8988T (cell line): ENCODE data around the gene CENPN.

Experiments
- DNase-seq: peaks from one replicate; pipeline ENCODE4 v3.0.0; 2011

Gene CENPN

GRCh38 chr16:81035975-81036750, 29.1 kb downstream of the CENPN start:
- peak; percentile 68 for DNase-seq

GRCh38 chr16:81036751-81037350, 29.8 kb downstream of the CENPN start:
- DNase-seq: peak; percentile 24

GRCh38 chr16:81040131-81040530, 33.1 kb downstream of the CENPN start:
- DNase-seq: no peak

GRCh38 chr16:81040842-81041241, 33.8 kb downstream of the CENPN start:
- no peak for DNase-seq

GRCh38 chr16:81041696-81042095, 34.7 kb downstream of the CENPN start:
- no peak for DNase-seq

- no peak for DNase-seq
Observed at GRCh38 chr16:81042821-81043220, 35.8 kb downstream of the CENPN start.

GRCh38 chr16:81053761-81054160, 46.7 kb downstream of the CENPN start:
- no peak for DNase-seq

GRCh38 chr16:81060576-81061306, 53.7 kb downstream of the CENPN start:
- DNase-seq: no peak

GRCh38 chr16:81061307-81061640, 54.3 kb downstream of the CENPN start:
- DNase-seq: no peak

- DNase-seq: no peak
Observed at GRCh38 chr16:81061871-81062608, 55.0 kb downstream of the CENPN start.

GRCh38 chr16:81066681-81067080, 59.7 kb downstream of the CENPN start:
- DNase-seq: no peak

GRCh38 chr16:81067166-81067565, 60.2 kb downstream of the CENPN start:
- no peak for DNase-seq

GRCh38 chr16:81069063-81069462, 62.0 kb downstream of the CENPN start:
- DNase-seq: no peak

- no peak for DNase-seq
Observed at GRCh38 chr16:81070979-81071378, 64.0 kb downstream of the CENPN start.

- DNase-seq: no peak
Observed at GRCh38 chr16:81071805-81072204, 64.8 kb downstream of the CENPN start.

- no peak for DNase-seq
Observed at GRCh38 chr16:81073560-81074330, 66.7 kb downstream of the CENPN start.

- peak; percentile 53 for DNase-seq
Observed at GRCh38 chr16:81076566-81077075, 69.6 kb downstream of the CENPN start.

GRCh38 chr16:81077076-81077940, 70.3 kb downstream of the CENPN start, which contains the start of gene C16orf46:
Gene C16orf46 (minus strand): TSS chr16:81077238. CDS start chr16:81063955, 13,283 bp downstream.
- peak; percentile 93 for DNase-seq

- no peak for DNase-seq
Observed at GRCh38 chr16:81080233-81080632, 73.2 kb downstream of the CENPN start.

GRCh38 chr16:81081014-81081413, 74.0 kb downstream of the CENPN start:
- DNase-seq: no peak
